HepG2 (cell line): ENCODE results near the gene MED22. TPM values are rescaled to one million over a fixed set of nuclear protein-coding genes. Genes with fewer than 3 reads are reported as not detected.

Experiments used
- ATF2 ChIP-seq: sonication (generic); formaldehyde crosslinking; IDR thresholded peaks from 2 replicates; pipeline ENCODE4 v1.4.0; 2020; ENCODE audit warnings: missing genetic modification reagents
- CSRNP1 ChIP-seq: sonication (generic); formaldehyde crosslinking; IDR thresholded peaks from 2 replicates; pipeline ENCODE4 v1.8.1; 2023; ENCODE audit warnings: mild to moderate bottlenecking, missing genetic modification reagents
- DNMT3B ChIP-seq: conservative IDR thresholded peaks from 2 replicates; pipeline ENCODE4 v1.6.1; 2016; ENCODE audit warnings: missing biosample characterization, control low read depth
- HDAC6 ChIP-seq: fragments of 200-600 bp; sonication (generic); IDR thresholded peaks from 2 replicates; pipeline ENCODE4 v1.7.0; 2017; ENCODE audit warnings: mild to moderate bottlenecking, antibody characterized with exemption, low read length, low read depth
- RFXAP ChIP-seq: sonication (generic); formaldehyde crosslinking; IDR thresholded peaks from 2 replicates; pipeline ENCODE4 v1.4.0; 2020; ENCODE audit warnings: missing genetic modification reagents, borderline replicate concordance
- TEAD3 ChIP-seq: optimal IDR thresholded peaks from 2 replicates; pipeline ENCODE3; 2016; ENCODE audit warnings: borderline replicate concordance
- ZNF12 ChIP-seq: sonication (generic); formaldehyde crosslinking; IDR thresholded peaks from 2 replicates; pipeline ENCODE4 v1.5.0; 2020; ENCODE audit warnings: missing genetic modification reagents
- ZNF33A ChIP-seq: sonication (generic); formaldehyde crosslinking; IDR thresholded peaks from 2 replicates; pipeline ENCODE4 v1.5.1; 2020; ENCODE audit warnings: missing genetic modification reagents, mild to moderate bottlenecking, moderate library complexity, borderline replicate concordance
- ZNF350 ChIP-seq: sonication (generic); formaldehyde crosslinking; IDR thresholded peaks from 2 replicates; pipeline ENCODE4 v1.4.0; 2020; ENCODE audit warnings: mild to moderate bottlenecking, low read depth, missing genetic modification reagents, borderline replicate concordance
- ZNF362 ChIP-seq: sonication (generic); formaldehyde crosslinking; IDR thresholded peaks from 2 replicates; pipeline ENCODE4 v1.4.0; 2020; ENCODE audit warnings: missing genetic modification reagents, mild to moderate bottlenecking, borderline replicate concordance
- ZNF513 ChIP-seq: sonication (generic); formaldehyde crosslinking; conservative IDR thresholded peaks from 2 replicates; pipeline ENCODE4 v1.5.0; 2020; ENCODE audit warnings: missing genetic modification reagents
- ZNF816 ChIP-seq: sonication (generic); formaldehyde crosslinking; IDR thresholded peaks from 2 replicates; pipeline ENCODE4 v1.8.0; 2022; ENCODE audit warnings: missing genetic modification reagents, mild to moderate bottlenecking, borderline replicate concordance
- polyA plus RNA-seq, 8 experiments: library from polyadenylated mRNA; depleted of rRNA in 3 of 8; stranded (reverse) in 7 of 8; unstranded in 1 of 8; fragments of >200 nt; fragmentation: Illumina TruSeq in 4 of 8; extraction: Trizol in 4 of 8; gene quantifications; 2 replicates each; pipeline versions ENCODE4 v1.2.1 to v1.2.3, GENCODE V29; 2011 to 2016; ENCODE audit warnings: low read depth in 4 of 8, missing spikeins in 1 of 8, mixed read lengths in 1 of 8; ENCODE audit not compliant: insufficient read depth in 1 of 8
- total RNA-seq, 5 experiments: library from RNA; depleted of rRNA; stranded (reverse); fragments of >200 nt; fragmentation: Illumina TruSeq; extraction: Trizol; gene quantifications; 2 replicates each; pipeline ENCODE4 v1.2.3, GENCODE V29; 2016; ENCODE audit warnings: low read depth in 1 of 5
- TF ChIP-seq, protein P1 (sequence below): sonication (generic); formaldehyde crosslinking; IDR thresholded peaks from 2 replicates; pipeline ENCODE4 v1.4.0; 2020; ENCODE audit warnings: mild to moderate bottlenecking, missing genetic modification reagents
- TF ChIP-seq, protein P2 (sequence below): sonication (generic); formaldehyde crosslinking; IDR thresholded peaks from 2 replicates; pipeline ENCODE4 v1.8.0; 2022; ENCODE audit warnings: mild to moderate bottlenecking, missing genetic modification reagents, moderate library complexity

MED22 gene
- total and polyA plus RNA-seq, 2 of the 13 experiments (the other 11 are each of a cell fraction or from before 2014, with no cell fraction given), result 15.8 to 22.1 TPM

- TF ChIP-seq, protein P1, sequence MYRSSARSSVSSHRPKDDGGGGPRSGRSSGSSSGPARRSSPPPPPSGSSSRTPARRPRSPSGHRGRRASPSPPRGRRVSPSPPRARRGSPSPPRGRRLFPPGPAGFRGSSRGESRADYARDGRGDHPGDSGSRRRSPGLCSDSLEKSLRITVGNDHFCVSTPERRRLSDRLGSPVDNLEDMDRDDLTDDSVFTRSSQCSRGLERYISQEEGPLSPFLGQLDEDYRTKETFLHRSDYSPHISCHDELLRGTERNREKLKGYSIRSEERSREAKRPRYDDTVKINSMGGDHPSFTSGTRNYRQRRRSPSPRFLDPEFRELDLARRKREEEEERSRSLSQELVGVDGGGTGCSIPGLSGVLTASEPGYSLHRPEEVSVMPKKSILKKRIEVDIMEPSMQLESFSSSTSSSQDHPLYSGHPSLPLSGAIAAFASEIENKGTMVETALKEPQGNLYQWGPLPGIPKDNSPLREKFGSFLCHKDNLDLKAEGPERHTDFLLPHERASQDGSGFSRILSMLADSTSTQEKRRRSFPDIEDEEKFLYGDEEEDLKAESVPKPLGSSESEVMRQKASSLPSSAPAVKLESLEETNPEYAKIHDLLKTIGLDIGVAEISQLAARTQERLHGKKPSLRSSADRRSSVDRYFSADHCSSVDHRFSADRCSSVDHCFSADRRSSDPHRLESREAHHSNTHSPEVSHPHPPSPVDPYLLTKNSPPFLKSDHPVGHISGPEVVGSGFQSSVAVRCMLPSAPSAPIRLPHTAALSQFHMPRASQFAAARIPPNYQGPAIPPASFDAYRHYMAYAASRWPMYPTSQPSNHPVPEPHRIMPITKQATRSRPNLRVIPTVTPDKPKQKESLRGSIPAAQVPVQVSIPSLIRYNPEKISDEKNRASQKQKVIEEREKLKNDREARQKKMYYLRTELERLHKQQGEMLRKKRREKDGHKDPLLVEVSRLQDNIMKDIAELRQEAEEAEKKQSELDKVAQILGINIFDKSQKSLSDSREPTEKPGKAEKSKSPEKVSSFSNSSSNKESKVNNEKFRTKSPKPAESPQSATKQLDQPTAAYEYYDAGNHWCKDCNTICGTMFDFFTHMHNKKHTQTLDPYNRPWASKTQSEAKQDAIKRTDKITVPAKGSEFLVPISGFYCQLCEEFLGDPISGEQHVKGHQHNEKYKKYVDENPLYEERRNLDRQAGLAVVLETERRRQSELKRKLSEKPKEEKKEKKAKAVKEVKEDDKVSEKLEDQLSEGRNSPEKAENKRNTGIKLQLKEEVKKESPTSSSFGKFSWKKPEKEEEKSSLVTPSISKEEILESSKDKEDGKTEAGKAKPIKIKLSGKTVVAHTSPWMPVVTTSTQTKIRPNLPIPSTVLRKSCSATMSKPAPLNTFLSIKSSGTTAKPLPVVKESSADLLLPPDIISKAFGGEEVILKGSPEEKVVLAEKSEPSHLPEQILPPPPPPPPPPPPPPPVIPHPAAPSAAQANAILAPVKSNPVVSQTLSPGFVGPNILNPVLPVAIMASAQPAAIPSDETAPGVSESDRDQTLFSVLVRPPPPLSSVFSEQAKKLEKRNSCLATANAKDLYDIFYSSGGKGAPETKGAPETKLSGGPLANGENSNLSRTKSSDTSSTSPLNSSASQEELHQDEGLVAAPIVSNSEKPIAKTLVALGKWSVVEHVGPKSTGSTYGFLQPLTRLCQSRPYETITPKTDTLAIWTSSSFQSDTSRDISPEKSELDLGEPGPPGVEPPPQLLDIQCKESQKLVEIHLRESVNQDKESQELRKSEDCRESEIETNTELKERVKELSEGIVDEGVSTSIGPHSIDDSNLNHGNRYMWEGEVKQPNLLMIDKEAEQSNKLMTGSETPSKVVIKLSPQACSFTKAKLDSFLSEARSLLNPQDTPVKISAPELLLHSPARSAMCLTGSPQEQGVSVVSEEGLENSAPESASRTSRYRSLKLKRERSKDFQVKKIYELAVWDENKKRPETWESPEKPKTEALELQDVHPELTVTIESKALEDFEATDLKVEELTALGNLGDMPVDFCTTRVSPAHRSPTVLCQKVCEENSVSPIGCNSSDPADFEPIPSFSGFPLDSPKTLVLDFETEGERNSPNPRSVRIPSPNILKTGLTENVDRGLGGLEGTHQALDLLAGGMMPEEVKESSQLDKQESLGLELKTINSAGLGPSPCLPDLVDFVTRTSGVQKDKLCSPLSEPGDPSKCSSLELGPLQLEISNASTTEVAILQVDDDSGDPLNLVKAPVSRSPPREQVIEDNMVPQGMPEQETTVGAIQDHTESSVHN, result no peak
- TF ChIP-seq TEAD3 (CRISPR knock-in tag), result no peak
- no peak for TF ChIP-seq ZNF33A
- peak; percentile 75; the same call in 1 of the 2 replicates for TF ChIP-seq CSRNP1 (CRISPR knock-in tag)
- TF ChIP-seq ZNF513 (CRISPR knock-in tag), result no peak
- no peak for TF ChIP-seq HDAC6
- TF ChIP-seq, protein P2, sequence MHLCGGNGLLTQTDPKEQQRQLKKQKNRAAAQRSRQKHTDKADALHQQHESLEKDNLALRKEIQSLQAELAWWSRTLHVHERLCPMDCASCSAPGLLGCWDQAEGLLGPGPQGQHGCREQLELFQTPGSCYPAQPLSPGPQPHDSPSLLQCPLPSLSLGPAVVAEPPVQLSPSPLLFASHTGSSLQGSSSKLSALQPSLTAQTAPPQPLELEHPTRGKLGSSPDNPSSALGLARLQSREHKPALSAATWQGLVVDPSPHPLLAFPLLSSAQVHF (CRISPR knock-in tag), result no peak
- no peak for TF ChIP-seq ZNF350 (CRISPR knock-in tag)
- TF ChIP-seq DNMT3B (CRISPR knock-in tag), result no peak
- TF ChIP-seq RFXAP (CRISPR knock-in tag), result no peak
- no peak for TF ChIP-seq ZNF816 (CRISPR knock-in tag)
- TF ChIP-seq ATF2 (CRISPR knock-in tag), result no peak
- TF ChIP-seq ZNF362, result no peak
- TF ChIP-seq ZNF12 (CRISPR knock-in tag), result no peak
Measured at GRCh38 chr9:133375116-133375723, 27.3 kb upstream of the MED22 start (continued).
